Astrocyte (in vitro differentiated cells and primary cell): Measurements from ENCODE around the gene NCOA1. TPM values are rescaled to one million over a fixed set of nuclear protein-coding genes. Genes with fewer than 3 reads are reported as not detected.
A peak's percentile ranks its signal among the peaks of the same experiment; 100 is the strongest.

Experiments
- DNase-seq: peaks from one replicate; pipeline ENCODE4 v3.0.0-alpha.2; 2010; ENCODE audit warnings: low read depth
- FAIRE-seq: peaks from 2 replicates; lab custom pipeline; 2011; peaks lifted over from hg19 to GRCh38; lab: Jason Lieb, UNC
- H2AFZ ChIP-seq: 2 replicates; pipeline ENCODE4 v1.6.0; 2012; ENCODE audit warnings: low read depth, low read length, inconsistent platforms
- H3K27ac ChIP-seq: 2 replicates; pipeline ENCODE4 v1.5.1; 2011; ENCODE audit warnings: low read depth, low read length, inconsistent platforms
- H3K27me3 ChIP-seq: 2 replicates; pipeline ENCODE4 v1.6.0; 2011; ENCODE audit warnings: low read length, inconsistent platforms; ENCODE audit not compliant: insufficient read depth
- H3K36me3 ChIP-seq: 2 replicates; pipeline ENCODE4 v1.5.1; 2011; ENCODE audit warnings: low read length, inconsistent platforms; ENCODE audit not compliant: insufficient read depth
- H3K4me1 ChIP-seq: 2 replicates; pipeline ENCODE4 v1.5.1; 2011; ENCODE audit warnings: low read length, inconsistent platforms; ENCODE audit not compliant: insufficient read depth
- H3K4me2 ChIP-seq: 2 replicates; pipeline ENCODE4 v1.6.0; 2012; ENCODE audit warnings: low read length, inconsistent platforms
- H3K4me3 ChIP-seq: 2 replicates; pipeline ENCODE4 v1.5.1; 2011; ENCODE audit warnings: low read depth, mild to moderate bottlenecking, low read length, inconsistent platforms; ENCODE audit not compliant: insufficient read depth
- H3K79me2 ChIP-seq: 2 replicates; pipeline ENCODE4 v1.6.0; 2012; ENCODE audit warnings: mild to moderate bottlenecking, low read length, inconsistent platforms; ENCODE audit not compliant: insufficient read depth
- H3K9ac ChIP-seq: 2 replicates; pipeline ENCODE4 v1.6.0; 2012; ENCODE audit warnings: mild to moderate bottlenecking, low read length, inconsistent platforms
- H3K9me3 ChIP-seq: 2 replicates; pipeline ENCODE4 v1.5.1; 2012; ENCODE audit warnings: low read depth, mild to moderate bottlenecking, low read length, inconsistent platforms; ENCODE audit not compliant: insufficient read depth
- H4K20me1 ChIP-seq: 2 replicates; pipeline ENCODE4 v1.6.0; 2012; ENCODE audit warnings: low read length, inconsistent platforms; ENCODE audit not compliant: insufficient read depth
- H3K27ac Mint-ChIP-seq: one replicate; pipeline ENCODE4 v1.8.0; 2021; ENCODE audit warnings: mild to moderate bottlenecking, mixed read lengths; ENCODE audit not compliant: unreplicated experiment
- H3K27me3 Mint-ChIP-seq: one replicate; pipeline ENCODE4 v1.8.0; 2021; ENCODE audit warnings: low read depth, mixed read lengths; ENCODE audit not compliant: unreplicated experiment
- H3K36me3 Mint-ChIP-seq: one replicate; pipeline ENCODE4 v1.8.0; 2021; ENCODE audit warnings: low read depth, mixed read lengths; ENCODE audit not compliant: unreplicated experiment
- H3K4me1 Mint-ChIP-seq: one replicate; pipeline ENCODE4 v1.8.0; 2021; ENCODE audit warnings: low read depth, mixed read lengths; ENCODE audit not compliant: unreplicated experiment
- H3K4me3 Mint-ChIP-seq: one replicate; pipeline ENCODE4 v1.8.0; 2021; ENCODE audit warnings: mild to moderate bottlenecking, moderate library complexity, mixed read lengths; ENCODE audit not compliant: unreplicated experiment
- H3K9me3 Mint-ChIP-seq: one replicate; pipeline ENCODE4 v1.8.0; 2021; ENCODE audit warnings: mild to moderate bottlenecking, mixed read lengths; ENCODE audit not compliant: unreplicated experiment
- CTCF ChIP-seq: IDR thresholded peaks from 2 replicates; pipeline ENCODE4 v1.5.1; 2011; ENCODE audit warnings: low read depth, mild to moderate bottlenecking, inconsistent platforms, low read length, moderate library complexity; ENCODE audit not compliant: insufficient read depth
- EZH2 ChIP-seq: IDR thresholded peaks from 2 replicates; pipeline ENCODE4 v1.6.1; 2012; ENCODE audit warnings: mild to moderate bottlenecking, low read length, inconsistent platforms; ENCODE audit not compliant: insufficient read depth
- total RNA-seq: library from RNA; stranded (reverse); gene quantifications from 2 replicates; pipeline ENCODE4 v1.2.1, GENCODE V29; 2021

Gene NCOA1
- total RNA-seq, 1 donor from 2014 or later: 14.7 TPM

GRCh38 chr2:24611631-24612030, 120.6 kb downstream of the NCOA1 start:
- Mint-ChIP-seq H3K4me1 (no peaks in the 10 kb centered on the region), H3K9me3 (peaks cover 5% of the 10 kb centered on the region), H3K36me3 (no peaks in the 10 kb centered on the region), H3K4me3 (no peak overlapping the region), H3K27me3 (no peaks in the 10 kb centered on the region), H3K27ac (no peak overlapping the region)
- H3K9me3 ChIP-seq: no peaks in the 10 kb centered on the region
- FAIRE-seq: no peak
- no peak overlapping the region for H3K4me3 ChIP-seq
- no peaks in the 10 kb centered on the region for H3K36me3 ChIP-seq
- H3K4me1 ChIP-seq: no peaks in the 10 kb centered on the region
- no peak overlapping the region for H3K27ac ChIP-seq
- no peak overlapping the region for H3K4me2 ChIP-seq
- H3K27me3 ChIP-seq: no peaks in the 10 kb centered on the region
- H3K79me2 ChIP-seq: no peaks in the 10 kb centered on the region
- TF ChIP-seq CTCF (no peak), EZH2 (no peak)
- H2AFZ ChIP-seq: no peak overlapping the region
- no peak for DNase-seq
- no peak overlapping the region for H3K9ac ChIP-seq
- peaks cover 14% of the 10 kb centered on the region for H4K20me1 ChIP-seq

GRCh38 chr2:24613154-24613814, 122.2 kb downstream of the NCOA1 start:
- H3K9me3 Mint-ChIP-seq: peaks cover 5% of the 10 kb centered on the region
- Histone ChIP-seq H3K27ac (no peak overlapping the region), H3K27me3 (no peaks in the 10 kb centered on the region), H3K4me3 (no peak overlapping the region), H3K4me1 (no peaks in the 10 kb centered on the region), H3K9ac (no peak overlapping the region), H3K79me2 (peaks cover 2% of the 10 kb centered on the region), H3K9me3 (no peaks in the 10 kb centered on the region), H4K20me1 (peaks cover 15% of the 10 kb centered on the region), H2AFZ (no peak overlapping the region), H3K36me3 (no peaks in the 10 kb centered on the region), H3K4me2 (no peak overlapping the region)
- no peaks in the 10 kb centered on the region for H3K27me3 Mint-ChIP-seq
- H3K4me1 Mint-ChIP-seq: no peaks in the 10 kb centered on the region
- H3K4me3 Mint-ChIP-seq: no peak overlapping the region
- no peaks in the 10 kb centered on the region for H3K36me3 Mint-ChIP-seq
- DNase-seq (peak; percentile 5), FAIRE-seq (no peak)
- TF ChIP-seq EZH2 (no peak), CTCF (peak; percentile 46)
- H3K27ac Mint-ChIP-seq: no peak overlapping the region

GRCh38 chr2:24616616-24617015, 125.6 kb downstream of the NCOA1 start:
- Mint-ChIP-seq H3K9me3 (peaks cover 2% of the 10 kb centered on the region), H3K27me3 (no peaks in the 10 kb centered on the region), H3K4me1 (peaks cover 5% of the 10 kb centered on the region), H3K4me3 (no peak overlapping the region), H3K27ac (no peak overlapping the region), H3K36me3 (no peaks in the 10 kb centered on the region)
- Histone ChIP-seq H3K27me3 (no peaks in the 10 kb centered on the region), H4K20me1 (peaks cover 15% of the 10 kb centered on the region), H3K4me3 (no peak overlapping the region), H3K4me1 (no peaks in the 10 kb centered on the region), H2AFZ (no peak overlapping the region), H3K4me2 (no peak overlapping the region), H3K9me3 (no peaks in the 10 kb centered on the region), H3K79me2 (peaks cover 3% of the 10 kb centered on the region), H3K27ac (no peak overlapping the region), H3K36me3 (no peaks in the 10 kb centered on the region), H3K9ac (no peak overlapping the region)
- TF ChIP-seq CTCF (no peak), EZH2 (no peak)
- DNase-seq (no peak), FAIRE-seq (no peak)
